HG02623 (cell line): ENCODE measurements around the gene ELL2.

Experiments used
- ATAC-seq: cut with Tn5 transposase; IDR thresholded peaks from one replicate; pipeline ENCODE4 v1.9.1; 2021; ENCODE audit warnings: moderate library complexity; ENCODE audit not compliant: unreplicated experiment

The ELL2 gene

GRCh38 chr5:95961617-95962474 is at the start of gene ELL2:
TSS of gene ELL2 (minus strand) at chr5:95961851. CDS start at chr5:95961721, 130 bp downstream.
- peak; percentile 86 for ATAC-seq

- ATAC-seq, result no peak
Observed at GRCh38 chr5:96008987-96009647, 47.5 kb upstream of the ELL2 start.

GRCh38 chr5:96008487-96008886 is 46.8 kb upstream of the ELL2 start:
- no peak for ATAC-seq

- no peak for ATAC-seq
Observed at GRCh38 chr5:96007051-96007450, 45.4 kb upstream of the ELL2 start.

- no peak for ATAC-seq
Observed at GRCh38 chr5:96006291-96006690, 44.6 kb upstream of the ELL2 start.

GRCh38 chr5:96004754-96005153 is 43.1 kb upstream of the ELL2 start:
- ATAC-seq, result no peak

GRCh38 chr5:96004087-96004486 is 42.4 kb upstream of the ELL2 start:
- ATAC-seq, result no peak

GRCh38 chr5:96001262-96001661 is 39.6 kb upstream of the ELL2 start:
- no peak for ATAC-seq

- no peak for ATAC-seq
Observed at GRCh38 chr5:96000308-96000707, 38.7 kb upstream of the ELL2 start.

GRCh38 chr5:95996904-95997723 is 35.5 kb upstream of the ELL2 start:
- ATAC-seq, result no peak

GRCh38 chr5:95995962-95996489 is 34.4 kb upstream of the ELL2 start:
- ATAC-seq, result no peak

GRCh38 chr5:95993776-95994175 is 32.1 kb upstream of the ELL2 start:
- no peak for ATAC-seq

- no peak for ATAC-seq
Observed at GRCh38 chr5:95993266-95993665, 31.6 kb upstream of the ELL2 start.

GRCh38 chr5:95989283-95990048 is 27.8 kb upstream of the ELL2 start:
- no peak for ATAC-seq

- no peak for ATAC-seq
Observed at GRCh38 chr5:95988877-95989276, 27.2 kb upstream of the ELL2 start.

GRCh38 chr5:95988094-95988493 is 26.4 kb upstream of the ELL2 start:
- no peak for ATAC-seq

- ATAC-seq, result no peak
Observed at GRCh38 chr5:95986937-95987520, 25.4 kb upstream of the ELL2 start.

- no peak for ATAC-seq
Observed at GRCh38 chr5:95986001-95986400, 24.4 kb upstream of the ELL2 start.

- no peak for ATAC-seq
Observed at GRCh38 chr5:95985249-95985648, 23.6 kb upstream of the ELL2 start.

GRCh38 chr5:95984287-95984938 is 22.8 kb upstream of the ELL2 start:
- ATAC-seq, result no peak
